OCI-LY7 (cell line): ENCODE measurements around the gene PALD1. TPM values are rescaled to one million over a fixed set of nuclear protein-coding genes. Genes with fewer than 3 reads are reported as not detected.

ENCODE experiments used
- BruUV-seq: library from RNA; stranded (reverse); fragments of 400-500 nt; replicated peaks from 2 replicates; lab custom pipeline; 2021; lab: Mats Ljungman, UMichigan
- CTCF ChIA-PET: fragments of 300-600 bp; sonication (Branson Sonifier 250); formaldehyde crosslinking; loops from one replicate; lab custom pipeline; 2022; ENCODE audit warnings: antibody characterized with exemption; ENCODE audit not compliant: unreplicated experiment; lab: Charles Lee
- POLR2A ChIA-PET: fragments of 300-600 bp; sonication (Branson Sonifier 250); formaldehyde crosslinking; loops from one replicate; lab custom pipeline; 2022; ENCODE audit warnings: antibody characterized with exemption; lab: Charles Lee
- DNase-seq: peaks from one replicate; pipeline ENCODE4 v3.0.0-alpha.2; 2015; ENCODE audit warnings: low spot score
- H2AFZ ChIP-seq: fragments of 200-600 bp; sonication (generic), shearing (Covaris generic); 2 replicates; pipeline ENCODE4 v1.6.1; 2014; ENCODE audit warnings: mild to moderate bottlenecking, antibody characterized with exemption, low read length, moderate library complexity
- H3K27ac ChIP-seq: fragments of 200-600 bp; sonication (generic); 2 replicates; pipeline ENCODE4 v1.5.1; 2014; ENCODE audit warnings: mixed run types, low read depth, mild to moderate bottlenecking, moderate library complexity, low read length, inconsistent platforms; ENCODE audit not compliant: poor library complexity, severe bottlenecking
- H3K36me3 ChIP-seq: fragments of 200-600 bp; sonication (generic); 2 replicates; pipeline ENCODE4 v1.6.1; 2014; ENCODE audit warnings: mild to moderate bottlenecking, antibody characterized with exemption, low read length, moderate library complexity, mixed read lengths; ENCODE audit not compliant: insufficient read depth
- H3K4me1 ChIP-seq: fragments of 200-600 bp; sonication (generic); 2 replicates; pipeline ENCODE4 v1.5.1; 2014; ENCODE audit warnings: mild to moderate bottlenecking, low read length; ENCODE audit not compliant: insufficient read depth, poor library complexity, severe bottlenecking
- H3K4me2 ChIP-seq: fragments of 200-600 bp; sonication (generic); 2 replicates; pipeline ENCODE4 v1.6.1; 2014; ENCODE audit warnings: mild to moderate bottlenecking, low read length
- H3K4me3 ChIP-seq: fragments of 200-600 bp; sonication (generic); 2 replicates; pipeline ENCODE4 v1.5.1; 2014; ENCODE audit warnings: mild to moderate bottlenecking, low read depth, low read length; ENCODE audit not compliant: poor library complexity, severe bottlenecking
- H3K79me2 ChIP-seq: fragments of 200-600 bp; sonication (generic); 2 replicates; pipeline ENCODE4 v1.6.1; 2016; ENCODE audit warnings: low read depth, mild to moderate bottlenecking, low read length, moderate library complexity, mixed read lengths; ENCODE audit not compliant: insufficient read depth
- H3K9me2 ChIP-seq: fragments of 200-600 bp; sonication (generic); 2 replicates; pipeline ENCODE4 v1.6.1; 2016; ENCODE audit warnings: mild to moderate bottlenecking, low read length, mixed read lengths; ENCODE audit not compliant: insufficient read depth
- H3K9me3 ChIP-seq: fragments of 200-600 bp; sonication (generic); 2 replicates; pipeline ENCODE4 v1.6.1; 2014; ENCODE audit warnings: mild to moderate bottlenecking, mixed run types, low read length, mixed read lengths
- H4K20me1 ChIP-seq: fragments of 200-600 bp; sonication (generic); 2 replicates; pipeline ENCODE4 v1.6.1; 2014; ENCODE audit warnings: mild to moderate bottlenecking, antibody characterized with exemption, low read length, moderate library complexity, mixed read lengths; ENCODE audit not compliant: insufficient read depth
- CTCF ChIP-seq: fragments of 200-600 bp; sonication (generic); conservative IDR thresholded peaks from 2 replicates; pipeline ENCODE4 v1.5.1; 2014; ENCODE audit warnings: mild to moderate bottlenecking, antibody characterized with exemption, low read length, moderate library complexity, mixed read lengths
- EZH2phosphoT487 ChIP-seq: fragments of 200-600 bp; sonication (generic); IDR thresholded peaks from 2 replicates; pipeline ENCODE4 v1.6.1; 2018; ENCODE audit warnings: low read depth, borderline replicate concordance, mild to moderate bottlenecking, mixed run types, antibody characterized with exemption, low read length, moderate library complexity, mixed read lengths
- intact Hi-C: fragments of 100-400 bp; cut with micrococcal nuclease; formaldehyde crosslinking; loops from one replicate; pipeline ENCODE4 v1.10.0; 2022; ENCODE audit not compliant: unreplicated experiment
- total RNA-seq, 2 experiments: library from RNA; depleted of rRNA in 1 of 2; stranded (reverse); fragments of >200 nt in 1 of 2; shearing (Covaris generic) in 1 of 2; gene quantifications; 2 replicates each; pipeline ENCODE4 v1.2.3, GENCODE V29; 2014 to 2022

The PALD1 gene
- total RNA-seq, 2 experiments from 2014 or later: 52.7 to 66.7 TPM

- intact Hi-C loops: no loop called here
- no peaks in the 10 kb centered on the region for H3K36me3 ChIP-seq
- ChIA-PET CTCF (interaction anchor here (1.5 to 2.4 kb wide), 2 partner anchors 9 to 24 kb away, joined by 6 to 7 read pairs; no protein-coding TSS in a partner anchor), POLR2A (interaction anchor here (0.9 to 1.7 kb wide), 3 partner anchors 9 to 33 kb away, joined by 3 to 5 read pairs (median 3); no protein-coding TSS in a partner anchor)
- peak overlapping the region; percentile 53; the same call in 1 of the 2 replicates for H2AFZ ChIP-seq
- no peaks in the 10 kb centered on the region for H3K9me3 ChIP-seq
- TF ChIP-seq EZH2phosphoT487 (no peak), CTCF (no peak)
- no peaks in the 10 kb centered on the region for H3K79me2 ChIP-seq
- peak; percentile 74 for DNase-seq
- H3K4me1 ChIP-seq: peaks cover 70% of the 10 kb centered on the region
- no peaks in the 10 kb centered on the region for H4K20me1 ChIP-seq
- peak overlapping the region; percentile 56 for H3K4me2 ChIP-seq
- peak overlapping the region; percentile 6 for H3K4me3 ChIP-seq
- no peaks in the 10 kb centered on the region for H3K9me2 ChIP-seq
- no TSS peak for BruUV-seq
- H3K27ac ChIP-seq: peak overlapping the region; percentile 22
These were observed 106.5 kb downstream of the PALD1 start for GRCh38 chr10:70584909-70585544.

GRCh38 chr10:70585578-70586169, 107.1 kb downstream of the PALD1 start:
- Histone ChIP-seq H3K36me3 (no peaks in the 10 kb centered on the region), H3K4me2 (peak overlapping the region; percentile 56), H3K9me3 (no peaks in the 10 kb centered on the region), H3K4me1 (peaks cover 73% of the 10 kb centered on the region), H3K9me2 (no peaks in the 10 kb centered on the region), H4K20me1 (no peaks in the 10 kb centered on the region), H3K27ac (peak overlapping the region; percentile 22), H3K4me3 (no peak overlapping the region), H3K79me2 (no peaks in the 10 kb centered on the region), H2AFZ (peak overlapping the region; percentile 53; the same call in 1 of the 2 replicates)
- intact Hi-C loops: no loop called here
- ChIA-PET POLR2A (interaction anchor here (1.2 to 1.3 kb wide), 2 partner anchors 8 to 9 kb away, joined by 3 read pairs; no protein-coding TSS in a partner anchor), CTCF (interaction anchor here (1.5 to 2.4 kb wide), 2 partner anchors 10 to 24 kb away, joined by 6 to 7 read pairs; no protein-coding TSS in a partner anchor)
- no TSS peak for BruUV-seq
- no peak for DNase-seq
- TF ChIP-seq CTCF (no peak), EZH2phosphoT487 (no peak)
